HG03439 (cell line): ENCODE results near the gene TLR6.
A peak's percentile ranks its signal among the peaks of the same experiment; 100 is the strongest.

Experiments used
- ATAC-seq: cut with Tn5 transposase; IDR thresholded peaks from one replicate; pipeline ENCODE4 v1.9.1; 2021; ENCODE audit warnings: mild to moderate bottlenecking, moderate library complexity; ENCODE audit not compliant: unreplicated experiment

Gene TLR6

GRCh38 chr4:38868059-38868960 is 11.7 kb upstream of the TLR6 start:
- ATAC-seq = no peak

- ATAC-seq = peak; percentile 72
Measured at GRCh38 chr4:38867478-38868058, 11.0 kb upstream of the TLR6 start, which contains the start of gene FAM114A1. Gene FAM114A1 (plus strand): TSS chr4:38867806. CDS start chr4:38878079, 10,273 bp downstream.

- no peak for ATAC-seq
Measured at GRCh38 chr4:38866973-38867477, 10.4 kb upstream of the TLR6 start.

- no peak for ATAC-seq
Measured at GRCh38 chr4:38865445-38865844, 8.8 kb upstream of the TLR6 start.

- ATAC-seq = no peak
Measured at GRCh38 chr4:38861791-38862190, 5.2 kb upstream of the TLR6 start.

GRCh38 chr4:38860788-38861424 is 4.3 kb upstream of the TLR6 start:
- peak; percentile 47 for ATAC-seq

- no peak for ATAC-seq
Measured at GRCh38 chr4:38859501-38859900, 2.9 kb upstream of the TLR6 start.

- no peak for ATAC-seq
Measured at GRCh38 chr4:38858097-38858420, 1.4 kb upstream of the TLR6 start.

GRCh38 chr4:38857354-38858096 is 908 bp upstream of the TLR6 start:
- ATAC-seq = peak; percentile 55

- no peak for ATAC-seq
Measured at GRCh38 chr4:38856046-38856445, 571 bp downstream of the TLR6 start.

GRCh38 chr4:38855466-38855865 is 1.2 kb downstream of the TLR6 start:
- no peak for ATAC-seq

GRCh38 chr4:38846015-38846414 is 10.6 kb downstream of the TLR6 start:
- ATAC-seq = no peak

GRCh38 chr4:38842994-38843393 is 13.6 kb downstream of the TLR6 start:
- ATAC-seq = no peak

GRCh38 chr4:38837849-38838248 is 18.8 kb downstream of the TLR6 start:
- ATAC-seq = no peak

GRCh38 chr4:38837334-38837733 is 19.3 kb downstream of the TLR6 start:
- ATAC-seq = no peak

- no peak for ATAC-seq
Measured at GRCh38 chr4:38834570-38834969, 22.0 kb downstream of the TLR6 start.

- no peak for ATAC-seq
Measured at GRCh38 chr4:38832624-38833528, 23.7 kb downstream of the TLR6 start.

GRCh38 chr4:38832206-38832605 is 24.4 kb downstream of the TLR6 start:
- no peak for ATAC-seq

- no peak for ATAC-seq
Measured at GRCh38 chr4:38831653-38832052, 25.0 kb downstream of the TLR6 start.

- no peak for ATAC-seq
Measured at GRCh38 chr4:38829237-38829636, 27.4 kb downstream of the TLR6 start.
